K562 (cell line): ENCODE data around the gene ACTN3. TPM values are rescaled to one million over a fixed set of nuclear protein-coding genes. Genes with fewer than 3 reads are reported as not detected.

Experiments used
- CHD4 ChIP-seq: fragments of 200-600 bp; sonication (generic); IDR thresholded peaks from 3 replicates; pipeline ENCODE4 v1.6.1; 2012; ENCODE audit warnings: low read depth, mild to moderate bottlenecking, mixed read lengths, low read length, inconsistent platforms; ENCODE audit not compliant: insufficient read depth, insufficient replicate concordance, poor library complexity, severe bottlenecking
- ELF1 ChIP-seq: fragments of 200-800 bp; sonication (Bioruptor generic); IDR thresholded peaks from 2 replicates; pipeline ENCODE4 v1.6.1; 2016; ENCODE audit warnings: missing genetic modification characterization, missing compliant biosample characterization
- FOXJ3 ChIP-seq: sonication (generic); formaldehyde crosslinking; IDR thresholded peaks from 2 replicates; pipeline ENCODE4 v1.4.0; 2020; ENCODE audit warnings: mild to moderate bottlenecking, missing genetic modification reagents
- HMG20B ChIP-seq: fragments of 250-450 bp; sonication (Bioruptor Pico); IDR thresholded peaks from 2 replicates; pipeline ENCODE4 v1.5.0; 2021; ENCODE audit warnings: mild to moderate bottlenecking
- IFI16 ChIP-seq: fragments of 250-450 bp; sonication (Bioruptor Pico); IDR thresholded peaks from 2 replicates; pipeline ENCODE4 v2.1.2; 2022; ENCODE audit warnings: mild to moderate bottlenecking, inconsistent platforms
- NCOR1 ChIP-seq: fragments of 450-650 bp; IDR thresholded peaks from 2 replicates; pipeline ENCODE4 v1.6.1; 2016; ENCODE audit warnings: mild to moderate bottlenecking, moderate library complexity
- NEUROD1 ChIP-seq: fragments of 150-350 bp; IDR thresholded peaks from 2 replicates; pipeline ENCODE4 v1.6.1; 2014; ENCODE audit warnings: borderline replicate concordance, low read length, low read depth; ENCODE audit not compliant: partially characterized antibody
- NFATC3 ChIP-seq: fragments of 450-650 bp; IDR thresholded peaks from 2 replicates; pipeline ENCODE4 v1.6.1; 2017; ENCODE audit warnings: mild to moderate bottlenecking
- NONO ChIP-seq, 2 experiments: fragments of 200-400 bp in 1 of 2; fragments of 450-650 bp in 1 of 2; formaldehyde crosslinking in 1 of 2; IDR thresholded peaks; 2 replicates each; pipeline ENCODE4 v1.6.1; 2017; ENCODE audit warnings: low read depth in 2 of 2, mild to moderate bottlenecking in 2 of 2, moderate library complexity in 2 of 2, low read length in 1 of 2
- NR2F6 ChIP-seq: fragments of 450-650 bp; formaldehyde crosslinking; IDR thresholded peaks from 2 replicates; pipeline ENCODE4 v1.4.0; 2020; ENCODE audit warnings: mild to moderate bottlenecking
- RUNX1 ChIP-seq: sonication (generic); IDR thresholded peaks from 2 replicates; pipeline ENCODE4 v1.6.1; 2016; ENCODE audit warnings: antibody characterized with exemption, low read depth
- SREBF1 ChIP-seq: fragments of 150-350 bp; IDR thresholded peaks from 2 replicates; pipeline ENCODE4 v1.6.1; 2014; ENCODE audit warnings: antibody characterized with exemption, low read depth, low read length, borderline replicate concordance
- SRSF3 ChIP-seq: fragments of 200-400 bp; formaldehyde crosslinking; IDR thresholded peaks from 2 replicates; pipeline ENCODE4 v1.6.1; 2016; ENCODE audit warnings: mild to moderate bottlenecking, low read length, moderate library complexity; ENCODE audit not compliant: insufficient read depth
- STAT5A ChIP-seq: IDR thresholded peaks from 2 replicates; pipeline ENCODE4 v1.6.1; 2012; ENCODE audit warnings: low read length, inconsistent platforms, borderline replicate concordance
- TEAD4 ChIP-seq, 2 experiments: sonication (generic) in 1 of 2; formaldehyde crosslinking in 1 of 2; IDR thresholded peaks; 2 replicates each; pipeline versions ENCODE4 v1.6.1 to v1.8.0; 2012 to 2022; ENCODE audit warnings: borderline replicate concordance in 1 of 2, inconsistent platforms in 1 of 2, low read length in 1 of 2, mild to moderate bottlenecking in 1 of 2, missing genetic modification reagents in 1 of 2
- ZNF143 ChIP-seq: sonication (generic); formaldehyde crosslinking; IDR thresholded peaks from 2 replicates; pipeline ENCODE4 v1.9.0; 2022; ENCODE audit warnings: mild to moderate bottlenecking, missing genetic modification reagents
- ZNF551 ChIP-seq: fragments of 250-450 bp; sonication (Bioruptor Pico); IDR thresholded peaks from 2 replicates; pipeline ENCODE4 v1.5.0; 2021; ENCODE audit warnings: mild to moderate bottlenecking, moderate library complexity
- ZNF668 ChIP-seq: fragments of 250-450 bp; sonication (Bioruptor Pico); IDR thresholded peaks from 2 replicates; pipeline ENCODE4 v1.8.0; 2022; ENCODE audit warnings: mild to moderate bottlenecking, inconsistent platforms
- ZNF830 ChIP-seq: fragments of 250-450 bp; sonication (Bioruptor Pico); IDR thresholded peaks from 2 replicates; pipeline ENCODE4 v1.5.0; 2021; ENCODE audit warnings: mild to moderate bottlenecking
- polyA plus RNA-seq, 8 experiments: library from polyadenylated mRNA; depleted of rRNA in 4 of 8; stranded (reverse) in 5 of 8; unstranded in 3 of 8; fragments of >200 nt; fragmentation: Nextera tagmentation in 2 of 8; fragmentation: Illumina TruSeq in 1 of 8; extraction: Ambion mirVana in 2 of 8; extraction: Trizol in 1 of 8; gene quantifications; 2 replicates each; pipeline versions ENCODE4 v1.2.1 to v1.2.3, GENCODE V29; 2011 to 2014; ENCODE audit warnings: inconsistent platforms in 1 of 8, missing spikeins in 1 of 8
- total RNA-seq, 7 experiments: library from RNA; depleted of rRNA in 6 of 7; stranded (reverse); fragments of >200 nt in 6 of 7; fragmentation: Illumina TruSeq in 2 of 7; extraction: Trizol in 2 of 7; gene quantifications; 2 replicates each; pipeline versions ENCODE4 v1.2.1 to v1.2.3, GENCODE V29; 2011 to 2021; ENCODE audit warnings: low replicate concordance in 1 of 7
- TF ChIP-seq, protein P1 (sequence below): sonication (generic); formaldehyde crosslinking; IDR thresholded peaks from 2 replicates; pipeline ENCODE4 v1.9.0; 2022; ENCODE audit warnings: mild to moderate bottlenecking, missing genetic modification reagents
- TF ChIP-seq, protein P2 (sequence below), 2 experiments: fragments of 450-650 bp in 1 of 2; IDR thresholded peaks; 2 replicates each; pipeline ENCODE4 v1.6.1; 2011 to 2017; ENCODE audit warnings: low read depth in 2 of 2, antibody characterized with exemption in 1 of 2, borderline replicate concordance in 1 of 2, low read length in 1 of 2, mild to moderate bottlenecking in 1 of 2, mixed read lengths in 1 of 2; ENCODE audit not compliant: control insufficient read depth in 1 of 2
- TF ChIP-seq, protein P3 (sequence below): sonication (generic); formaldehyde crosslinking; IDR thresholded peaks from 2 replicates; pipeline ENCODE4 v1.8.0; 2023; ENCODE audit warnings: mild to moderate bottlenecking, missing genetic modification reagents

ACTN3 gene
- total and polyA plus RNA-seq, 9 of the 15 experiments (the other 6 are each of a cell fraction or from before 2014, with no cell fraction given): not detected

DNA sequence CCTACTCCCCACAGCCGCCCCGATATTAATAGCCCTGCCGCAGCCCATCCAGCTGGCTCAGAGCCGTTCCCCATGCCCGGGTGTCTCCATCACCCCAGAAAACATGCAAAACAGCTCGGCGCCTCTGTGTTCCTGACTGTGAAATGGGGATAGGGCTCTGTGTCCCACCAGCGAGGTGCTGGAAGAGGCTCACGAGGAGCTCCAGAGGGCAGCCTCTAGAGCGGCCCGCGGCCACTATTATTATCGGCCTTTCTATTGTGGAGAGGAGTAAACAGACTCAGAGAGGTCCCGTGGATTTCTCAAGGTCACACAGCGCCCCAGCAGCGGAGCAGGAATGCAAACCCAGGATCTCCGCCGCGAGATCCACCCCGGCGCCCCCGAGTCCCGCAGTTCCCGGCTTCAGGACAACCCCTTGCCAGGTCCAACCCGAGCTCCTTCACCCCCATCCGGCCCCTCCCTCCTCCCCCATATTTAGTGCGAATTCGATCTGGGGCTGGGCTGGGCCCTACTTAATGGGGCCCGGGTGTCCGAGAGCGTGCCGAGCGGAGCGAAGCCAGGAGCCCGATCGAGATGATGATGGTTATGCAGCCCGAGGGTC lies at the start of gene ACTN3 (continued):
- TF ChIP-seq ZNF143 (CRISPR knock-in tag) (no peak), NFATC3 (no peak), FOXJ3 (no peak), ZNF830 (CRISPR knock-in tag) (no peak), NR2F6 (CRISPR knock-in tag) (no peak), ZNF551 (CRISPR knock-in tag) (no peak), NEUROD1 (no peak), ZNF668 (CRISPR knock-in tag) (no peak), IFI16 (CRISPR knock-in tag) (no peak), HMG20B (CRISPR knock-in tag) (no peak), RUNX1 (no peak), NONO (IDR thresholded peaks at IDR 0.05; ENCODE audit: low read depth in 2 of 2, low read length in 1 of 2) (no peak), TEAD4 (IDR thresholded peaks at IDR 0.05; ENCODE audit: low read length) (0 out of 2 replicates have a peak, but pooled peaks have one; percentile 3), TEAD4 (CRISPR knock-in tag; IDR thresholded peaks at IDR 0.05; ENCODE audit: borderline replicate concordance) (no peak), STAT5A (no peak), NCOR1 (no peak), CHD4 (peak; percentile 100), ELF1 (tag) (no peak), SREBF1 (no peak), SRSF3 (no peak)
- TF ChIP-seq, protein P1, sequence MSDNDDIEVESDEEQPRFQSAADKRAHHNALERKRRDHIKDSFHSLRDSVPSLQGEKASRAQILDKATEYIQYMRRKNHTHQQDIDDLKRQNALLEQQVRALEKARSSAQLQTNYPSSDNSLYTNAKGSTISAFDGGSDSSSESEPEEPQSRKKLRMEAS (CRISPR knock-in tag): no peak
- TF ChIP-seq, protein P2, sequence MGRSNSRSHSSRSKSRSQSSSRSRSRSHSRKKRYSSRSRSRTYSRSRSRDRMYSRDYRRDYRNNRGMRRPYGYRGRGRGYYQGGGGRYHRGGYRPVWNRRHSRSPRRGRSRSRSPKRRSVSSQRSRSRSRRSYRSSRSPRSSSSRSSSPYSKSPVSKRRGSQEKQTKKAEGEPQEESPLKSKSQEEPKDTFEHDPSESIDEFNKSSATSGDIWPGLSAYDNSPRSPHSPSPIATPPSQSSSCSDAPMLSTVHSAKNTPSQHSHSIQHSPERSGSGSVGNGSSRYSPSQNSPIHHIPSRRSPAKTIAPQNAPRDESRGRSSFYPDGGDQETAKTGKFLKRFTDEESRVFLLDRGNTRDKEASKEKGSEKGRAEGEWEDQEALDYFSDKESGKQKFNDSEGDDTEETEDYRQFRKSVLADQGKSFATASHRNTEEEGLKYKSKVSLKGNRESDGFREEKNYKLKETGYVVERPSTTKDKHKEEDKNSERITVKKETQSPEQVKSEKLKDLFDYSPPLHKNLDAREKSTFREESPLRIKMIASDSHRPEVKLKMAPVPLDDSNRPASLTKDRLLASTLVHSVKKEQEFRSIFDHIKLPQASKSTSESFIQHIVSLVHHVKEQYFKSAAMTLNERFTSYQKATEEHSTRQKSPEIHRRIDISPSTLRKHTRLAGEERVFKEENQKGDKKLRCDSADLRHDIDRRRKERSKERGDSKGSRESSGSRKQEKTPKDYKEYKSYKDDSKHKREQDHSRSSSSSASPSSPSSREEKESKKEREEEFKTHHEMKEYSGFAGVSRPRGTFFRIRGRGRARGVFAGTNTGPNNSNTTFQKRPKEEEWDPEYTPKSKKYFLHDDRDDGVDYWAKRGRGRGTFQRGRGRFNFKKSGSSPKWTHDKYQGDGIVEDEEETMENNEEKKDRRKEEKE (IDR thresholded peaks at IDR 0.05; ENCODE audit: borderline replicate concordance in 1 of 2, control insufficient read depth in 1 of 2, low read depth in 2 of 2, low read length in 1 of 2): no peak
- TF ChIP-seq, protein P3, sequence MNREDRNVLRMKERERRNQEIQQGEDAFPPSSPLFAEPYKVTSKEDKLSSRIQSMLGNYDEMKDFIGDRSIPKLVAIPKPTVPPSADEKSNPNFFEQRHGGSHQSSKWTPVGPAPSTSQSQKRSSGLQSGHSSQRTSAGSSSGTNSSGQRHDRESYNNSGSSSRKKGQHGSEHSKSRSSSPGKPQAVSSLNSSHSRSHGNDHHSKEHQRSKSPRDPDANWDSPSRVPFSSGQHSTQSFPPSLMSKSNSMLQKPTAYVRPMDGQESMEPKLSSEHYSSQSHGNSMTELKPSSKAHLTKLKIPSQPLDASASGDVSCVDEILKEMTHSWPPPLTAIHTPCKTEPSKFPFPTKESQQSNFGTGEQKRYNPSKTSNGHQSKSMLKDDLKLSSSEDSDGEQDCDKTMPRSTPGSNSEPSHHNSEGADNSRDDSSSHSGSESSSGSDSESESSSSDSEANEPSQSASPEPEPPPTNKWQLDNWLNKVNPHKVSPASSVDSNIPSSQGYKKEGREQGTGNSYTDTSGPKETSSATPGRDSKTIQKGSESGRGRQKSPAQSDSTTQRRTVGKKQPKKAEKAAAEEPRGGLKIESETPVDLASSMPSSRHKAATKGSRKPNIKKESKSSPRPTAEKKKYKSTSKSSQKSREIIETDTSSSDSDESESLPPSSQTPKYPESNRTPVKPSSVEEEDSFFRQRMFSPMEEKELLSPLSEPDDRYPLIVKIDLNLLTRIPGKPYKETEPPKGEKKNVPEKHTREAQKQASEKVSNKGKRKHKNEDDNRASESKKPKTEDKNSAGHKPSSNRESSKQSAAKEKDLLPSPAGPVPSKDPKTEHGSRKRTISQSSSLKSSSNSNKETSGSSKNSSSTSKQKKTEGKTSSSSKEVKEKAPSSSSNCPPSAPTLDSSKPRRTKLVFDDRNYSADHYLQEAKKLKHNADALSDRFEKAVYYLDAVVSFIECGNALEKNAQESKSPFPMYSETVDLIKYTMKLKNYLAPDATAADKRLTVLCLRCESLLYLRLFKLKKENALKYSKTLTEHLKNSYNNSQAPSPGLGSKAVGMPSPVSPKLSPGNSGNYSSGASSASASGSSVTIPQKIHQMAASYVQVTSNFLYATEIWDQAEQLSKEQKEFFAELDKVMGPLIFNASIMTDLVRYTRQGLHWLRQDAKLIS: 0 out of 2 replicates have a peak, but pooled peaks have one; percentile 58
